ENCODE data around the gene MMP24OS. TPM values are rescaled to one million over a fixed set of nuclear protein-coding genes. Genes with fewer than 3 reads are reported as not detected.

MMP24OS gene
- total and polyA plus RNA-seq, 8 donors = 16.2 to 82.4 (median 38.6) TPM

DNA sequence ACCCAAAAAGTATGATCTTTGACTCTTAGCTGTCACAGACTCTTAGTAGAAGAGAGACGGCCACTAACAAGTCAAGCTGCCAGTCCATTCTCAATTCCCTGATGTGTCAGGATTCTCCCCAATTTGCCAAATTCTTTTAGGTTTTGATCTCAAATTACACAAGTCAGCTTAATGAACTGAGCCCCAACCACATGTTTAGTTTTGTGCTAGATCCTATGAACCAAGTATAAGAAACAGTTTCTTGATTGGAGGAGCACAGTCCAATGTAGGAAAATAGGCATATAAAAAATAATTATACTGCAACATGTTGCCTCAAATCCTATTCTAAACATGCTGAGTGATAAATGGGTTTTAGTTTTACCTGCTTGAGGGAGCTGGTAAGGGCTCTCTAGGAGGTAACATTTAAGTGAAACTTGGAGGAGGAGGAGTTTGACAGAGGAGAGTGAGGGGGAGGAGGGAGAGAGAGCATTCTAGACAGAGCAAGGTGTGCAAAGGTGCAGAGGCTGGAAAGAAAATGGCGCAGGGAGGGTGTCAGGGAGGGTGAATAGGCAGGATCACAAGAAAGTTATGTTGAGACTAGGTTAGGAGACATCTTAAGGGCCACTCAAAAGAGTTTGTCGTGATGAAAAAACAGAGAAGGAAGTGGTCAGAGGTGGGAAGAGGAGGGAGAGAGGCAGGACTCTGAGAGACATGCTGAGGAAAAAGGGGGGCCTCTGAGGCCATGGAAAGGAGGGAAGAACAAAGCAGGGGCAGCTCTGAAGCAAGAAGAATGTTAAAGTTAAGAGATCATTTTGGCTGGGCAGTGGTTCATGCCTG is 37.1 kb upstream of the MMP24OS start:
- intact Hi-C loops (cut with DNase I; ENCODE audit: low total_unique reads) = no loop called here
- WGBS, 5 donors = 77 to 84% (median 79%) methylated on average over 3 of the region's 3 CpGs
- Histone ChIP-seq H3K4me3 (no peak overlapping the region), H3K9me3 (no peaks in the 10 kb centered on the region), H3K27ac (peak overlapping the region in 3 of 5 donors; percentile 21 to 82 (median 35)), H3K27me3 (no peaks in the 10 kb centered on the region), H3K4me1 (peaks cover 6 to 52% (median 19%) of the 10 kb centered on the region in 4 donors), H3K36me3 (peaks cover 0 to 23% (median 11%) of the 10 kb centered on the region in 4 donors)
- no peak for DNase-seq
- TF ChIP-seq POLR2A (IDR thresholded peaks at IDR 0.05) = no peak
- no peak for TF ChIP-seq EP300 (IDR thresholded peaks at IDR 0.05)
- TF ChIP-seq POLR2AphosphoS5 (IDR thresholded peaks at IDR 0.05) = no peak
- TF ChIP-seq, protein P1, sequence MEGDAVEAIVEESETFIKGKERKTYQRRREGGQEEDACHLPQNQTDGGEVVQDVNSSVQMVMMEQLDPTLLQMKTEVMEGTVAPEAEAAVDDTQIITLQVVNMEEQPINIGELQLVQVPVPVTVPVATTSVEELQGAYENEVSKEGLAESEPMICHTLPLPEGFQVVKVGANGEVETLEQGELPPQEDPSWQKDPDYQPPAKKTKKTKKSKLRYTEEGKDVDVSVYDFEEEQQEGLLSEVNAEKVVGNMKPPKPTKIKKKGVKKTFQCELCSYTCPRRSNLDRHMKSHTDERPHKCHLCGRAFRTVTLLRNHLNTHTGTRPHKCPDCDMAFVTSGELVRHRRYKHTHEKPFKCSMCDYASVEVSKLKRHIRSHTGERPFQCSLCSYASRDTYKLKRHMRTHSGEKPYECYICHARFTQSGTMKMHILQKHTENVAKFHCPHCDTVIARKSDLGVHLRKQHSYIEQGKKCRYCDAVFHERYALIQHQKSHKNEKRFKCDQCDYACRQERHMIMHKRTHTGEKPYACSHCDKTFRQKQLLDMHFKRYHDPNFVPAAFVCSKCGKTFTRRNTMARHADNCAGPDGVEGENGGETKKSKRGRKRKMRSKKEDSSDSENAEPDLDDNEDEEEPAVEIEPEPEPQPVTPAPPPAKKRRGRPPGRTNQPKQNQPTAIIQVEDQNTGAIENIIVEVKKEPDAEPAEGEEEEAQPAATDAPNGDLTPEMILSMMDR (IDR thresholded peaks at IDR 0.05) = no peak

DNA sequence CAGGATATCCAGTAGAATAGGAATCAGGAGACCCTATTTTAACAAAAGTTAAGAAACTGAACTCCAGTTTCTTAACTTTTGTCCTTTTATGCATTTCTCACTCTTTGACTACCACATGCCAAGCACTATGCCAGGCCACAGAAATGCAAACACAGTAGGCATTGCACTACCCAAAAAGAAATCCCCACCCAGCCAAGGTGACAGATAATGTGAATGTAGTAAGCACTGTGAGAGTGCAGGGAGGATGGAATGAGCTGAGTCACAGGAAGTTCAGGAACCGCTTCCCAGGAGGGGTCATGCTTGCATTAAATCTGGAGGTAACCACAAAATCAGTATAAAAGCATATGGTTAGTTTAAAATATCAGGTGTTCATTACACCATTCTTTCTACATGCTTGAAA is 34.4 kb upstream of the MMP24OS start:
- H3K4me3 ChIP-seq = no peak overlapping the region
- no peak for DNase-seq
- H3K27ac ChIP-seq = peak overlapping the region in 3 of 5 donors; percentile 20 to 56 (median 43)
- intact Hi-C loops (cut with DNase I; ENCODE audit: low total_unique reads) = no loop called here
- H3K9me3 ChIP-seq = no peaks in the 10 kb centered on the region
- H3K27me3 ChIP-seq = no peaks in the 10 kb centered on the region
- H3K4me1 ChIP-seq = peaks cover 9 to 40% (median 16%) of the 10 kb centered on the region in 4 donors
- no peak for TF ChIP-seq POLR2A (IDR thresholded peaks at IDR 0.05)
- peak in 1 of 3 donors; percentile 58 for TF ChIP-seq POLR2AphosphoS5 (IDR thresholded peaks at IDR 0.05)
- no peak for TF ChIP-seq EP300 (IDR thresholded peaks at IDR 0.05)
- TF ChIP-seq, protein P1 (IDR thresholded peaks at IDR 0.05) = no peak
- peaks cover 0 to 23% (median 13%) of the 10 kb centered on the region in 4 donors for H3K36me3 ChIP-seq
- 42 to 61% (median 58%) methylated on average over 1 of the region's 1 CpG for WGBS, 5 donors

DNA sequence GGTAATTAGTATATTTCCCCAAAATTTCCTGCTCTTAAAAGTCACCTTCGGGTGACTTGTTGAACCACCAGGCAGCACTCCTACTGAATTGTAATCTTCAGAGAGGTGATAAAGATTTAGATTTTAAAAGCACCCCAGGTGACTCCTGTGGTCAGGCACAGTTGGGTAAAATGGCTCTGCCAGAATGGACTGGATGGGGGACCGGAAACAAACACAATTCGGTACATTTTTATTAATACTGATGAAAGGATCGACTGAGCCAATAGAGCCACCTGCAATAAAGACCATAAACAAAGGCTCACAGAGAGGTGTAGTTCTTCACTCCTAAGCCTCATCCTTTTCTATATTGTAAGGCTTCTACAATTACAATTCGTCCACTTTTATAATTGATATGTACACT is 33.9 kb upstream of the MMP24OS start:
- intact Hi-C loops (cut with DNase I; ENCODE audit: low total_unique reads) = no loop called here
- H3K4me1 ChIP-seq = peaks cover 14 to 40% (median 21%) of the 10 kb centered on the region in 4 donors
- no peak for DNase-seq
- H3K36me3 ChIP-seq = peaks cover 0 to 23% (median 13%) of the 10 kb centered on the region in 4 donors
- H3K27ac ChIP-seq = peak overlapping the region in 3 of 5 donors; percentile 20 to 56 (median 43)
- TF ChIP-seq EP300 (IDR thresholded peaks at IDR 0.05) = no peak
- TF ChIP-seq POLR2A (IDR thresholded peaks at IDR 0.05) = no peak
- TF ChIP-seq, protein P1 (IDR thresholded peaks at IDR 0.05) = no peak
- no peak for TF ChIP-seq POLR2AphosphoS5 (IDR thresholded peaks at IDR 0.05)
- H3K27me3 ChIP-seq = no peaks in the 10 kb centered on the region
- H3K4me3 ChIP-seq = no peak overlapping the region
- WGBS, 5 donors = 81 to 91% (median 85%) methylated on average over 5 of the region's 5 CpGs
- no peaks in the 10 kb centered on the region for H3K9me3 ChIP-seq

DNA sequence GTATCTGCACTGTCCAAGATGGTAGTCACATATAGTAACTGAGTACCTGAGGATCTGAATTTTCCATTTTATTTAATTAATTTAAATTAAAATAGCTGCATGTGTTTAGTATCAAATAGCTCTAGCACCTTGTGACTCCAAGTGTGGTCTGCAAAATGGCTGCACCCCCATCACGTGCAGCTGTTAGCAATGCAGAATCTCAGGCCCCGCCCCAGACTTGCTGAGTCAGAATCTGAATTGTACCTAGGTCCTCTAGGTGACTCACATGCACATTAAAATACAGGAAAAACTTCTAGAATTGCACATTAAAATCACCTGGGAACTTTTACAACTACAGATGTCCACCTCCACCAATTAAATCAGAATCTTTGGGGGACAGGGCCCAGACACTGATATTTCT is 33.5 kb upstream of the MMP24OS start:
- Histone ChIP-seq H3K27me3 (no peaks in the 10 kb centered on the region), H3K4me3 (no peak overlapping the region), H3K9me3 (no peaks in the 10 kb centered on the region), H3K27ac (peak overlapping the region in 3 of 5 donors; percentile 20 to 56 (median 43)), H3K4me1 (peaks cover 18 to 44% (median 25%) of the 10 kb centered on the region in 4 donors), H3K36me3 (peaks cover 0 to 23% (median 14%) of the 10 kb centered on the region in 4 donors)
- no peak for DNase-seq
- intact Hi-C loops (cut with DNase I; ENCODE audit: low total_unique reads) = no loop called here
- no peak for TF ChIP-seq POLR2AphosphoS5 (IDR thresholded peaks at IDR 0.05)
- no peak for TF ChIP-seq POLR2A (IDR thresholded peaks at IDR 0.05)
- TF ChIP-seq, protein P1 (IDR thresholded peaks at IDR 0.05) = no peak
- TF ChIP-seq EP300 (IDR thresholded peaks at IDR 0.05) = no peak
- WGBS, 5 donors = 61 to 96% (median 79%) methylated on average over 2 of the region's 2 CpGs
